Parathyroid adenoma (tissue), 2 donors: Measurements from ENCODE around the gene GPSM1.

Experiments
- H2AFZ ChIP-seq: fragments of 300-600 bp; sonication (generic); one replicate; pipeline ENCODE4 v1.7.0; 2017; ENCODE audit warnings: antibody characterized with exemption, mild to moderate bottlenecking
- H3K27ac ChIP-seq: fragments of 300-600 bp; sonication (generic); one replicate; pipeline ENCODE4 v1.7.0; 2017
- H3K27me3 ChIP-seq: fragments of 300-600 bp; sonication (generic); one replicate; pipeline ENCODE4 v1.7.0; 2017; ENCODE audit warnings: low read length; ENCODE audit not compliant: control insufficient read depth, insufficient read depth
- H3K36me3 ChIP-seq: fragments of 300-600 bp; sonication (generic); one replicate; pipeline ENCODE4 v1.7.0; 2017; ENCODE audit warnings: low read length; ENCODE audit not compliant: control insufficient read depth, insufficient read depth
- H3K4me1 ChIP-seq: fragments of 300-600 bp; sonication (generic); one replicate; pipeline ENCODE4 v1.7.0; 2017; ENCODE audit warnings: control low read depth
- H3K4me2 ChIP-seq: fragments of 300-600 bp; sonication (generic); one replicate; pipeline ENCODE4 v1.7.0; 2017; ENCODE audit warnings: low read length
- H3K4me3 ChIP-seq: fragments of 300-600 bp; sonication (generic); one replicate; pipeline ENCODE4 v1.7.0; 2017; ENCODE audit warnings: low read depth, low read length
- H3K79me2 ChIP-seq: fragments of 300-600 bp; sonication (generic); one replicate; pipeline ENCODE4 v1.7.0; 2017; ENCODE audit warnings: control low read depth
- H3K9ac ChIP-seq: fragments of 300-600 bp; sonication (generic); one replicate; pipeline ENCODE4 v1.7.0; 2017; ENCODE audit warnings: mild to moderate bottlenecking
- H3K9me3 ChIP-seq: fragments of 300-600 bp; sonication (generic); one replicate; pipeline ENCODE4 v1.7.0; 2017; ENCODE audit warnings: low read length; ENCODE audit not compliant: control insufficient read depth
- TF ChIP-seq, protein P1 (sequence below): fragments of 300-600 bp; sonication (generic); IDR thresholded peaks from one replicate; pipeline ENCODE4 v1.7.0; 2017; ENCODE audit warnings: antibody characterized with exemption, mild to moderate bottlenecking
- donor health status: primary hyperparathyroidism.

The GPSM1 gene

DNA sequence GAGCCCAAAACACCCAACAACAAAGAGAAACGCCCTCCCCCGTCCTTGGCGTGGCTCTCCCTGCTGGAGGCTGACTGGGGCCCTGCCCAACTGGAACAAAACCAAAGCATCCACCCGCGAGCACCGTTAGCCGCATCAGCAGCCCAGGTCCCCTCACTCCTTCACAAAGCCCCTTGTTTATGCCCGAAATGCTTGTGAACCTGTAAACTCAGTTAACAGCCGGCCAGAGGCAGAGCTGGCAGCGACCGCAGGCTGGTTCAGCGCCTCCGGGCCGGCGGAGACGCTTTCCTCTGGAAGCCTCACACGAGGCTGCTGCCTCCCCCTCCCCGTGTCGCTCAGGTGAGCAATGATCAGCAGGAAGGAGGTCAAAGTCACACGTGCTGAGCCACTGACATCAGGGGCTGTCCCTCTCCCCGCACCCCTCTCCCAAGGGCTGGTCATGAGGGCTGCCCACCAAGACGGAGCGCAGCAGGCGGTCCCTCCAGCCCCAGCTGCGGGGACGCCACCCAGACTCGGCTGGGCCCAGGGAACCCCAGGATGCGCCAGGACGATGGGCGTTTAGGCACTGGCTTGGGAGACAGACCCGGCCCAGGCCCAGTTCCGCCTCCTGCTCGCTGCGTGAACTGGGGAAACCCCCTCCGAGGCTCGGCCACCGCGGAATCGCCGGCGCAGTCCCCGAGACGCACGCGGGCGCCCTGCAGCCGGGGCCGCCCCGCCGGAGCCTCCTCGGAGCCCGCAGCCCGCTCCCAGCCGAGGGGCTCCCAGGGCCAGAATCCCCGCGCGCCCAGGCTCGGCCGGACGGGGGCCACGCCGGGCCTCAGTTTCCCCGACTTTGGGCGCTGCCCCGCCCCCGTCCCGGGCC, 72.1 kb downstream of the GPSM1 start:
- H3K4me1 ChIP-seq: no peaks in the 10 kb centered on the region
- peak overlapping the region; percentile 88 for H2AFZ ChIP-seq
- H3K27ac ChIP-seq: no peak overlapping the region
- H3K79me2 ChIP-seq: no peaks in the 10 kb centered on the region
- no peaks in the 10 kb centered on the region for H3K9me3 ChIP-seq
- H3K27me3 ChIP-seq: no peaks in the 10 kb centered on the region
- TF ChIP-seq, protein P1, sequence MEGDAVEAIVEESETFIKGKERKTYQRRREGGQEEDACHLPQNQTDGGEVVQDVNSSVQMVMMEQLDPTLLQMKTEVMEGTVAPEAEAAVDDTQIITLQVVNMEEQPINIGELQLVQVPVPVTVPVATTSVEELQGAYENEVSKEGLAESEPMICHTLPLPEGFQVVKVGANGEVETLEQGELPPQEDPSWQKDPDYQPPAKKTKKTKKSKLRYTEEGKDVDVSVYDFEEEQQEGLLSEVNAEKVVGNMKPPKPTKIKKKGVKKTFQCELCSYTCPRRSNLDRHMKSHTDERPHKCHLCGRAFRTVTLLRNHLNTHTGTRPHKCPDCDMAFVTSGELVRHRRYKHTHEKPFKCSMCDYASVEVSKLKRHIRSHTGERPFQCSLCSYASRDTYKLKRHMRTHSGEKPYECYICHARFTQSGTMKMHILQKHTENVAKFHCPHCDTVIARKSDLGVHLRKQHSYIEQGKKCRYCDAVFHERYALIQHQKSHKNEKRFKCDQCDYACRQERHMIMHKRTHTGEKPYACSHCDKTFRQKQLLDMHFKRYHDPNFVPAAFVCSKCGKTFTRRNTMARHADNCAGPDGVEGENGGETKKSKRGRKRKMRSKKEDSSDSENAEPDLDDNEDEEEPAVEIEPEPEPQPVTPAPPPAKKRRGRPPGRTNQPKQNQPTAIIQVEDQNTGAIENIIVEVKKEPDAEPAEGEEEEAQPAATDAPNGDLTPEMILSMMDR: no peak
- peak overlapping the region; percentile 28 for H3K9ac ChIP-seq
- H3K4me2 ChIP-seq: peak overlapping the region; percentile 92
- H3K36me3 ChIP-seq: no peaks in the 10 kb centered on the region
- peak overlapping the region; percentile 69 for H3K4me3 ChIP-seq

GRCh38 chr9:136400038-136400834, 72.9 kb downstream of the GPSM1 start, which contains the start of gene SNAPC4:
Gene SNAPC4, minus strand, starts transcription at chr9:136400170. Its CDS starts 1,742 bp downstream, at chr9:136398428.
- Histone ChIP-seq H3K4me3 (peak within 1 kb of the TSS; percentile 69), H2AFZ (peak within 1 kb of the TSS; percentile 88), H3K36me3 (no peaks in the 10 kb centered on the region), H3K4me1 (no peaks in the 10 kb centered on the region), H3K27me3 (no peaks in the 10 kb centered on the region), H3K79me2 (no peaks in the 10 kb centered on the region), H3K9me3 (no peaks in the 10 kb centered on the region), H3K4me2 (peak within 1 kb of the TSS; percentile 92), H3K27ac (no peak within 1 kb of the TSS), H3K9ac (peak within 1 kb of the TSS; percentile 28)
- TF ChIP-seq, protein P1: peak; percentile 89

GRCh38 chr9:136401173-136401922, 74.0 kb downstream of the GPSM1 start:
- Histone ChIP-seq H3K36me3 (no peaks in the 10 kb centered on the region), H3K9me3 (no peaks in the 10 kb centered on the region)

GRCh38 chr9:136402067-136402466, 74.7 kb downstream of the GPSM1 start:
- H3K4me2 ChIP-seq: no peak overlapping the region
- no peaks in the 10 kb centered on the region for H3K79me2 ChIP-seq
- TF ChIP-seq, protein P1: no peak
- no peak overlapping the region for H3K9ac ChIP-seq
- no peak overlapping the region for H3K27ac ChIP-seq
- H3K9me3 ChIP-seq: no peaks in the 10 kb centered on the region
- no peaks in the 10 kb centered on the region for H3K4me1 ChIP-seq
- no peaks in the 10 kb centered on the region for H3K27me3 ChIP-seq
- H3K36me3 ChIP-seq: no peaks in the 10 kb centered on the region
- no peak overlapping the region for H2AFZ ChIP-seq
- H3K4me3 ChIP-seq: no peak overlapping the region

More at GRCh38 chr9:136401173-136401922, 74.0 kb downstream of the GPSM1 start:
- H3K4me1 ChIP-seq: no peaks in the 10 kb centered on the region
- H2AFZ ChIP-seq: no peak overlapping the region
- TF ChIP-seq, protein P1: no peak
- H3K4me2 ChIP-seq: no peak overlapping the region
- no peaks in the 10 kb centered on the region for H3K79me2 ChIP-seq
- no peak overlapping the region for H3K4me3 ChIP-seq
- H3K9ac ChIP-seq: no peak overlapping the region
- no peak overlapping the region for H3K27ac ChIP-seq
- no peaks in the 10 kb centered on the region for H3K27me3 ChIP-seq
